Activated effector memory CD4-positive, alpha-beta T cell treated with Interleukin-2 at 50 U/mL for 16 hours (primary cell): Measurements from ENCODE around the gene DHCR7.

Experiments used
- DNase-seq: peaks from one replicate; pipeline ENCODE4 v3.0.0-alpha.2; 2020

Gene DHCR7

GRCh38 chr11:71448257-71449171 lies at the start of gene DHCR7:
Gene DHCR7, minus strand, starts transcription at chr11:71448393. Its CDS starts 3,441 bp downstream, at chr11:71444952.
- peak; percentile 86 for DNase-seq

GRCh38 chr11:71496421-71496820 lies 48.2 kb upstream of the DHCR7 start:
- no peak for DNase-seq

- no peak for DNase-seq
These were observed 47.4 kb upstream of the DHCR7 start for GRCh38 chr11:71495286-71496230.

GRCh38 chr11:71491940-71492339 lies 43.7 kb upstream of the DHCR7 start:
- DNase-seq: no peak

GRCh38 chr11:71491531-71491930 lies 43.3 kb upstream of the DHCR7 start:
- no peak for DNase-seq

GRCh38 chr11:71490731-71491390 lies 42.7 kb upstream of the DHCR7 start:
- DNase-seq: no peak

GRCh38 chr11:71490044-71490730 lies 42.0 kb upstream of the DHCR7 start:
- DNase-seq: no peak

GRCh38 chr11:71489311-71490043 lies 41.3 kb upstream of the DHCR7 start:
- DNase-seq: no peak

GRCh38 chr11:71488681-71489270 lies 40.6 kb upstream of the DHCR7 start:
- no peak for DNase-seq

- DNase-seq: no peak
These were observed 38.1 kb upstream of the DHCR7 start for GRCh38 chr11:71486320-71486719.

- no peak for DNase-seq
These were observed 37.3 kb upstream of the DHCR7 start for GRCh38 chr11:71485466-71485865.

- DNase-seq: no peak
These were observed 36.8 kb upstream of the DHCR7 start for GRCh38 chr11:71485063-71485399.

GRCh38 chr11:71484248-71485062 lies 36.3 kb upstream of the DHCR7 start:
- no peak for DNase-seq

- DNase-seq: no peak
These were observed 35.5 kb upstream of the DHCR7 start for GRCh38 chr11:71483692-71484091.

- DNase-seq: no peak
These were observed 34.7 kb upstream of the DHCR7 start for GRCh38 chr11:71482746-71483364.

GRCh38 chr11:71482216-71482615 lies 34.0 kb upstream of the DHCR7 start:
- DNase-seq: no peak

GRCh38 chr11:71481101-71481960 lies 33.1 kb upstream of the DHCR7 start:
- no peak for DNase-seq

GRCh38 chr11:71478528-71478840 lies 30.3 kb upstream of the DHCR7 start:
- no peak for DNase-seq
